Peyer's patch (tissue), 4 donors: Measurements from ENCODE around the gene PC. TPM values are rescaled to one million over a fixed set of nuclear protein-coding genes. Genes with fewer than 3 reads are reported as not detected.

Experiments used
- DNase-seq, 3 donors: peaks; one replicate each; pipeline ENCODE4 v3.0.0-alpha.2; 2017 to 2019
- H3K27ac ChIP-seq, 4 donors: fragments of 200-600 bp; sonication (generic); one replicate each; pipeline ENCODE4 v1.5.1; 2016 to 2019
- H3K27me3 ChIP-seq, 2 donors: fragments of 200-600 bp; sonication (generic); one replicate each; pipeline ENCODE4 v1.5.1; 2019
- H3K36me3 ChIP-seq, 3 donors: fragments of 200-600 bp; sonication (generic); one replicate each; pipeline ENCODE4 v1.5.1; 2016 to 2019
- H3K4me1 ChIP-seq, 4 donors: fragments of 200-600 bp; sonication (generic); one replicate each; pipeline ENCODE4 v1.5.1; 2016 to 2019
- H3K4me3 ChIP-seq, 4 donors: fragments of 200-600 bp; sonication (generic); 1 replicate in 3 of 4; 2 replicates in 1 of 4; pipeline ENCODE4 v1.5.1; 2016 to 2019; ENCODE audit warnings: mild to moderate bottlenecking in 1 of 4
- H3K9me3 ChIP-seq, 4 donors: fragments of 200-600 bp; sonication (generic); one replicate each; pipeline ENCODE4 v1.5.1; 2016 to 2019; ENCODE audit warnings: mild to moderate bottlenecking in 1 of 4
- POLR2A ChIP-seq, 2 donors: fragments of 450-650 bp; IDR thresholded peaks; one replicate each; pipeline ENCODE4 v1.5.1; 2017; ENCODE audit warnings: antibody characterized with exemption in 2 of 2, mild to moderate bottlenecking in 2 of 2, moderate library complexity in 2 of 2
- total RNA-seq, 4 donors: library from RNA; depleted of rRNA; stranded (reverse); fragments of >200 nt; gene quantifications; one replicate each; pipeline ENCODE4 v1.1.0, GENCODE V29; 2016
- TF ChIP-seq, protein P1 (sequence below), 6 experiments: fragments of 450-650 bp in 4 of 6; fragments of 200-600 bp in 2 of 6; sonication (generic) in 1 of 6; IDR thresholded peaks; one replicate each; pipeline ENCODE4 v1.5.1; 2017 to 2019; ENCODE audit warnings: antibody characterized with exemption in 6 of 6, mild to moderate bottlenecking in 3 of 6, moderate library complexity in 1 of 6

The PC gene
- total RNA-seq, 4 donors from 2014 or later: 15.7 to 88.9 (median 77.2) TPM

DNA sequence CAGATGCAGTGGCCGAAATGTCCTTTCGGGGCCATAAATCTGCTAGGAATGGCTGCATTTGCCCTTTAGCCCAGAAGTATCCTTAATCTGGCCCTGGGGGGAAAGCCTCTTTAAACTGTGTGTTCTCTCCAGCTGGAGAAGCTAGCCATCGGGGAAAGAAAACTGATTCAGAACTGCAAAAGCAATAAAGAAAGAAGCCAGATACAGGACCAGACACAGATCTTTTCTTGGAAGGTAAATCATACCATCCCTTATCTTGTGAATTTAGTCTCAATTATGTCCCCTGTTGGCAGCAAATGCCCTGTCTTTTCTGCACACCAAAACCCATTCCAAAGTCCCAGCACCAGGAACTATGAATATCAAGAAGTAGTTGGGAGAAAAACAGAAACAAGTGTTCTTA lies 25.6 kb downstream of the PC start:
- no peaks in the 10 kb centered on the region for H3K27me3 ChIP-seq
- TF ChIP-seq, protein P1, sequence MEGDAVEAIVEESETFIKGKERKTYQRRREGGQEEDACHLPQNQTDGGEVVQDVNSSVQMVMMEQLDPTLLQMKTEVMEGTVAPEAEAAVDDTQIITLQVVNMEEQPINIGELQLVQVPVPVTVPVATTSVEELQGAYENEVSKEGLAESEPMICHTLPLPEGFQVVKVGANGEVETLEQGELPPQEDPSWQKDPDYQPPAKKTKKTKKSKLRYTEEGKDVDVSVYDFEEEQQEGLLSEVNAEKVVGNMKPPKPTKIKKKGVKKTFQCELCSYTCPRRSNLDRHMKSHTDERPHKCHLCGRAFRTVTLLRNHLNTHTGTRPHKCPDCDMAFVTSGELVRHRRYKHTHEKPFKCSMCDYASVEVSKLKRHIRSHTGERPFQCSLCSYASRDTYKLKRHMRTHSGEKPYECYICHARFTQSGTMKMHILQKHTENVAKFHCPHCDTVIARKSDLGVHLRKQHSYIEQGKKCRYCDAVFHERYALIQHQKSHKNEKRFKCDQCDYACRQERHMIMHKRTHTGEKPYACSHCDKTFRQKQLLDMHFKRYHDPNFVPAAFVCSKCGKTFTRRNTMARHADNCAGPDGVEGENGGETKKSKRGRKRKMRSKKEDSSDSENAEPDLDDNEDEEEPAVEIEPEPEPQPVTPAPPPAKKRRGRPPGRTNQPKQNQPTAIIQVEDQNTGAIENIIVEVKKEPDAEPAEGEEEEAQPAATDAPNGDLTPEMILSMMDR (IDR thresholded peaks at IDR 0.05): no peak
- TF ChIP-seq POLR2A (IDR thresholded peaks at IDR 0.05): no peak
- no peaks in the 10 kb centered on the region for H3K9me3 ChIP-seq
- H3K4me1 ChIP-seq: no peaks in the 10 kb centered on the region
- no peak for DNase-seq
- no peak overlapping the region for H3K4me3 ChIP-seq
- H3K36me3 ChIP-seq: no peaks in the 10 kb centered on the region
- H3K27ac ChIP-seq: no peak overlapping the region

DNA sequence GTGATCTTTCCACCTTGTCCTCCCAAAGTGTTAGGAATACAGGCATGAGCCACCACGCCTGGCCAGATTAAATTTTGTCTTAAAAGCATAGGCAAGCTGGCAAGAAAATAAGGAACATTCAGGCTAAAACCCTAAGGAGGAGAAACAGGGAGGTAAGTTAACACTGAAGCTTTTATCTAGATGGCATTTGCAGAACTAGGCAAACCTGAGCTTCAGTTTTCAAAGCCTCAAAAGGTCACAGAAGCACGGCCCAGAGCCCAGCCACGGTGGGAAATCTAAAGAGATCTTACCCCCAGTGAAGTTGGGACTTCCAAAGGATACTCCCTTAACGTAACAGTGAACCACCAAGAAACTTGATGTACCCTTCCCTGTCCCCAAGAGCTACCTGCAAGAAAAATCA lies 28.4 kb downstream of the PC start:
- Histone ChIP-seq H3K27ac (no peak overlapping the region), H3K9me3 (no peaks in the 10 kb centered on the region), H3K36me3 (no peaks in the 10 kb centered on the region), H3K27me3 (no peaks in the 10 kb centered on the region), H3K4me1 (no peaks in the 10 kb centered on the region), H3K4me3 (no peak overlapping the region)
- DNase-seq: no peak
- TF ChIP-seq POLR2A (IDR thresholded peaks at IDR 0.05): no peak
- TF ChIP-seq, protein P1 (IDR thresholded peaks at IDR 0.05): no peak

DNA sequence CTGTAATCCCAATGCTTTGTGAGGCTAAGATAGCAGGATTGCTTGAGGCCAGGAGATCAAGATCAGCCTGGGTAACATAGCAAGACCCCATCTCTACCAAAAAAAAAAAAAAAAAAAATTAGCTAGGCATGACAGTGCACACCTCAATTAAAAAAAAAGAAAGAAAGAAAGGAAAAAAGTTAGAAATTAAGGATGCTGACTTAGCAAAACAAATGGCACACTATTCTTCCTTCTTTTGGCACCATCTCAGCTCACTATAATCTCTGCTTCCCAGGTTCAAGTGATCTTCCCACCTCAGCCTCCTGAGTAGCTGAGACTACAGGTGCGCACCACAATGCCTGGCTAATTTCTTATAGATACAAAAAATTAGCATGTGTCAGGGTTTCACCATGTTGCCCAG lies 33.9 kb downstream of the PC start:
- TF ChIP-seq, protein P1 (IDR thresholded peaks at IDR 0.05): no peak
- no peak for TF ChIP-seq POLR2A (IDR thresholded peaks at IDR 0.05)
- DNase-seq: no peak
- H3K4me1 ChIP-seq: no peaks in the 10 kb centered on the region
- no peaks in the 10 kb centered on the region for H3K36me3 ChIP-seq
- H3K27ac ChIP-seq: no peak overlapping the region
- H3K9me3 ChIP-seq: no peaks in the 10 kb centered on the region
- no peaks in the 10 kb centered on the region for H3K27me3 ChIP-seq
- no peak overlapping the region for H3K4me3 ChIP-seq

DNA sequence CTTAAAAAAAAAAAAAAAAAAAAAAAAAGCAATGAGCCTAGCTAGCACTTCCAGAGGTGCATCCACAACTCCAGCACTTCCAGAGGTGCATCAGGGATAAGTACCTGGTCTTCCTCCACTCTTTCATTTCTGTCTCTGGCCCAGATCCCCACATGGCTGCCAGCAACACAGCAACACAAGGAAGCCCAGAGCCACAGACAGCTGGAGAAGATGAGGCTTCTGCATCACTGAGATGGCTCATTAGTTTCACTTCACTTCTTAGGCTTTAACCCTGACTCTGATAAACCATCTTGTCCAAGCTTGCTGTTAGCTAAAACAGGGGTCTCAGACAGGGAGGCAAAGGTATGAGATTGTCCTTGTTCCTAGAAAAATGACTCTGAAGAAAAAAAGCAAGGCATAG lies 35.6 kb downstream of the PC start:
- H3K27me3 ChIP-seq: no peaks in the 10 kb centered on the region
- TF ChIP-seq, protein P1 (IDR thresholded peaks at IDR 0.05): no peak
- TF ChIP-seq POLR2A (IDR thresholded peaks at IDR 0.05): no peak
- H3K36me3 ChIP-seq: no peaks in the 10 kb centered on the region
- no peak overlapping the region for H3K4me3 ChIP-seq
- no peaks in the 10 kb centered on the region for H3K9me3 ChIP-seq
- no peaks in the 10 kb centered on the region for H3K4me1 ChIP-seq
- no peak for DNase-seq
- no peak overlapping the region for H3K27ac ChIP-seq

DNA sequence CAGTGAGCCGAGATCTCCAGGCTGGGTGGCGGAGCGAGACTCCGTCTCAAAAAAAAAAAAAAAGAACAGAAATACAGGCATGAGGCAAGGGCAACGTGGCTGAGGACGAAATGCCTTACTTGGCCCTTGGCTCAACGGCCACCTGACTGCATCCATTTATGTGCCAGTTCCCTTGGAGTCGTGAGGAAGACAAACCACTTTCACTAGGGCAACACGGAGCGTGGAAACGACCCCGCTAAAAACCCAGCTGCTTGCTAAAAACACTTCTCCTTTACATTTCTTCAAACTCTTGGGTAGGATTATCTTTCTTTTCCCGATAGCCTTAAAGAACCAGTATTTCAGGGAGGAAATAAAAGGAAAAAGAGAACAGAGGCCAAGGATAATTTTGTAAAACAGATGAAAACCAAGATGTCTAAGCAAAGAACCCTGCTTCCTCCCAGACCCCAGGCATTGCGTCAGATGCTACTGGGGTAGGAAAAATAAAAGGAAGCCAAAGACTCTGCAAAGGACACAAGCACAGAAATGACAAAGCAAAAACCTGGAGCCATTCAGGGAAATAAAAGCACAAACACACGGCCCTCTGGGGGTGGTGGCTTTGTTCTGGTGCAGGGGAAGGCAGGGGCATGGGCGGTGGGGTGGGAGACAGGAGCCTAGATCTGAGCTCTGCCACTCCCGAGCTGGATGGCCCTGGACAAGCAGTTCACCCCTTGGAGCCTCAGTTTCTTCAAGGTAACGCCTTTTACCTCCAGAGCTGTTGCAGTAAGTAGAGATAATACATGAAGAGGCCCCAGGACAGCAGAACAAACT lies 37.0 kb downstream of the PC start:
- no peak for DNase-seq
- H3K4me3 ChIP-seq: no peak overlapping the region
- no peak overlapping the region for H3K27ac ChIP-seq
- H3K36me3 ChIP-seq: no peaks in the 10 kb centered on the region
- H3K4me1 ChIP-seq: no peaks in the 10 kb centered on the region
- H3K27me3 ChIP-seq: no peaks in the 10 kb centered on the region
- H3K9me3 ChIP-seq: no peaks in the 10 kb centered on the region
- TF ChIP-seq POLR2A (IDR thresholded peaks at IDR 0.05): no peak
- TF ChIP-seq, protein P1 (IDR thresholded peaks at IDR 0.05): no peak
